Smooth muscle cell (in vitro differentiated cells): ENCODE results near the gene AK8. TPM values are rescaled to one million over a fixed set of nuclear protein-coding genes. Genes with fewer than 3 reads are reported as not detected.

ENCODE experiments used
- DNase-seq: peaks from one replicate; lab custom pipeline; 2025; ENCODE audit not compliant: unreplicated experiment; lab: John Stamatoyannopoulos, UW
- H2AFZ ChIP-seq: fragments of 200-600 bp; sonication (generic); 2 replicates; pipeline ENCODE4 v1.6.0; 2016; ENCODE audit warnings: antibody characterized with exemption, low read depth, mild to moderate bottlenecking
- H3F3A ChIP-seq: fragments of 200-600 bp; sonication (generic); 2 replicates; pipeline ENCODE4 v1.6.0; 2017; ENCODE audit warnings: antibody characterized with exemption, low read depth
- H3K27ac ChIP-seq: fragments of 200-600 bp; sonication (generic); 2 replicates; pipeline ENCODE4 v1.5.1; 2016; ENCODE audit warnings: low read depth, mild to moderate bottlenecking
- H3K27me3 ChIP-seq: fragments of 200-600 bp; sonication (generic); 2 replicates; pipeline ENCODE4 v1.6.1; 2016; ENCODE audit warnings: low read depth, mild to moderate bottlenecking
- H3K36me3 ChIP-seq: fragments of 200-600 bp; sonication (generic); 2 replicates; pipeline ENCODE4 v1.5.1; 2016; ENCODE audit warnings: low read depth
- H3K4me1 ChIP-seq: fragments of 200-600 bp; sonication (generic); 2 replicates; pipeline ENCODE4 v1.5.1; 2016; ENCODE audit warnings: low read depth
- H3K4me2 ChIP-seq: fragments of 200-600 bp; sonication (generic); 2 replicates; pipeline ENCODE4 v1.6.0; 2016; ENCODE audit warnings: mild to moderate bottlenecking
- H3K4me3 ChIP-seq: fragments of 200-600 bp; sonication (generic); 2 replicates; pipeline ENCODE4 v1.5.1; 2016; ENCODE audit warnings: mild to moderate bottlenecking
- H3K79me2 ChIP-seq: fragments of 200-600 bp; sonication (generic); 2 replicates; pipeline ENCODE4 v1.6.0; 2016; ENCODE audit warnings: low read depth, mild to moderate bottlenecking
- H3K9ac ChIP-seq: fragments of 200-600 bp; sonication (generic); 2 replicates; pipeline ENCODE4 v1.6.0; 2016; ENCODE audit warnings: low read depth
- H3K9me3 ChIP-seq: fragments of 200-600 bp; sonication (generic); replicated peaks from 2 replicates; pipeline ENCODE4 v1.5.1; 2016; ENCODE audit warnings: low read depth
- H4K20me1 ChIP-seq: fragments of 200-600 bp; sonication (generic); 2 replicates; pipeline ENCODE4 v1.6.0; 2016; ENCODE audit warnings: low read depth
- WGBS: methylation state at CpG from one replicate; pipeline ENCODE4 v1.1.7; 2016; ENCODE audit warnings: low lambda C conversion rate; 5-methylcytosine and 5-hydroxymethylcytosine counted together
- polyA plus RNA-seq: library from polyadenylated mRNA; unstranded; fragments of >200 nt; fragmentation: Nextera tagmentation; extraction: Ambion mirVana; gene quantifications from 2 replicates; pipeline ENCODE4 v1.2.1, GENCODE V29; 2016
- total RNA-seq: library from RNA; depleted of rRNA; stranded (reverse); fragments of >200 nt; gene quantifications from 2 replicates; pipeline ENCODE4 v1.2.3, GENCODE V29; 2014
- TF ChIP-seq, protein P1 (sequence below): fragments of 200-600 bp; sonication (generic); IDR thresholded peaks from 2 replicates; pipeline ENCODE4 v1.5.1; 2017; ENCODE audit warnings: borderline replicate concordance, mild to moderate bottlenecking, antibody characterized with exemption; ENCODE audit not compliant: insufficient read depth, poor library complexity, severe bottlenecking

The AK8 gene
- total and polyA plus RNA-seq, 2 experiments from 2014 or later = 0.67 to 1.4 TPM

- no peaks in the 10 kb centered on the region for H3K79me2 ChIP-seq
- H3K36me3 ChIP-seq = no peaks in the 10 kb centered on the region
- H2AFZ ChIP-seq = no peak overlapping the region
- no peak overlapping the region for H3K27ac ChIP-seq
- WGBS = 87% methylated on average over 13 of the region's 13 CpGs
- no peak overlapping the region for H3K9ac ChIP-seq
- H3K4me1 ChIP-seq = peaks cover 15% of the 10 kb centered on the region
- H3K4me3 ChIP-seq = no peak overlapping the region
- H3K27me3 ChIP-seq = peaks cover 31% of the 10 kb centered on the region
- no peaks in the 10 kb centered on the region for H3K9me3 ChIP-seq
- DNase-seq = no peak
- no peaks in the 10 kb centered on the region for H4K20me1 ChIP-seq
- TF ChIP-seq, protein P1, sequence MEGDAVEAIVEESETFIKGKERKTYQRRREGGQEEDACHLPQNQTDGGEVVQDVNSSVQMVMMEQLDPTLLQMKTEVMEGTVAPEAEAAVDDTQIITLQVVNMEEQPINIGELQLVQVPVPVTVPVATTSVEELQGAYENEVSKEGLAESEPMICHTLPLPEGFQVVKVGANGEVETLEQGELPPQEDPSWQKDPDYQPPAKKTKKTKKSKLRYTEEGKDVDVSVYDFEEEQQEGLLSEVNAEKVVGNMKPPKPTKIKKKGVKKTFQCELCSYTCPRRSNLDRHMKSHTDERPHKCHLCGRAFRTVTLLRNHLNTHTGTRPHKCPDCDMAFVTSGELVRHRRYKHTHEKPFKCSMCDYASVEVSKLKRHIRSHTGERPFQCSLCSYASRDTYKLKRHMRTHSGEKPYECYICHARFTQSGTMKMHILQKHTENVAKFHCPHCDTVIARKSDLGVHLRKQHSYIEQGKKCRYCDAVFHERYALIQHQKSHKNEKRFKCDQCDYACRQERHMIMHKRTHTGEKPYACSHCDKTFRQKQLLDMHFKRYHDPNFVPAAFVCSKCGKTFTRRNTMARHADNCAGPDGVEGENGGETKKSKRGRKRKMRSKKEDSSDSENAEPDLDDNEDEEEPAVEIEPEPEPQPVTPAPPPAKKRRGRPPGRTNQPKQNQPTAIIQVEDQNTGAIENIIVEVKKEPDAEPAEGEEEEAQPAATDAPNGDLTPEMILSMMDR = no peak
- H3K4me2 ChIP-seq = no peak overlapping the region
- no peaks in the 10 kb centered on the region for H3F3A ChIP-seq
These were observed 128.8 kb downstream of the AK8 start for GRCh38 chr9:132749306-132749705.

- H3K4me1 ChIP-seq = peaks cover 24% of the 10 kb centered on the region
- H3K36me3 ChIP-seq = no peaks in the 10 kb centered on the region
- TF ChIP-seq, protein P1 = no peak
- 60% methylated on average over 5 of the region's 5 CpGs for WGBS
- H3K79me2 ChIP-seq = no peaks in the 10 kb centered on the region
- H2AFZ ChIP-seq = no peak overlapping the region
- no peaks in the 10 kb centered on the region for H3K9me3 ChIP-seq
- H3K27me3 ChIP-seq = peaks cover 39% of the 10 kb centered on the region
- H3K4me3 ChIP-seq = no peak overlapping the region
- DNase-seq = no peak
- no peak overlapping the region for H3K4me2 ChIP-seq
- no peak overlapping the region for H3K27ac ChIP-seq
- no peaks in the 10 kb centered on the region for H4K20me1 ChIP-seq
- H3F3A ChIP-seq = no peaks in the 10 kb centered on the region
- no peak overlapping the region for H3K9ac ChIP-seq
These were observed 129.6 kb downstream of the AK8 start for GRCh38 chr9:132748450-132748849.

DNA sequence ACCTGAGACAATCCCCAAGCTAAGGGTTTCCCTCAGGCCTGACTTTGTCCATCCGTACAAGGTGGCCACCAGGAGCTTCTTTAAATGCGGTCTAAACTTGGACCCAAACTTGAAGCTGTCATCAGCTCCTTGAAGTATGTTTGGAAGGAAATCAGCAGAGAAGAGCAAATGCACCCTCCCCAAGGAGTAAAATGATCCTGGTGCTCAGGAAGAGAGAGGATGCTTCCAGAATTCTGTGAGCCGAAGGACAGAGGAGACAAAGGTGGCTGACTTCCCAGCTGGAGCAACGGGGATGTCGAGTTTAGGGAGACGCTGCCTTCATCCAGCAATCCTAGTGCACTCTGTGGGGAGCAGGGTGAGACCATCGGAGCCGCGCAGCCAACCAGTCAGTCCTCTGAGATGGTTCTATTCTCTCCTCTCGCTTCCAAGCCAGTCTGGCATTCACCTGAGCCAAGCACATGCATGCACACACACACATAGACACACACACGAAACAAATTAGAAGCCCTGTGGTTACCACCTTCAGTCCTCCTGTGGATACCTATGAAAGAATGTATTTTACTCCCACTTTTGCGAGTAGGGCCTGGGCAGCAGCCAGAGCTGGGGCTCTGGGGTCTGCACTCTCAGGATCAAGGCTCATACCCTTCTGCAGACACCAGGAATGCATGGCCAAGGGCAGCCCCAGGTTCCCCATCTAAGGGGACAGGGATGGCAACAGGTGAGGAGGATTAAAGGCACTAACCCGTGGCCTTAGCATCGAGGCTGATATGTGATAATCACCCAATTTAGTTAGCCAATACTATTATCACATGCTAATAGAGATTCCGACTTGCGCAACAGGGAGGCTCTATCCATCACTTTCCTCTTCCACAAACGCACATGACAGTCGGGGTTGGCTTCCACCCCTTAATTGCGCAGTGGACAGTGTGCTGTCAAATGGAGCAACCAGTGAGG is 132.1 kb downstream of the AK8 start:
- H3K4me1 ChIP-seq = peaks cover 24% of the 10 kb centered on the region
- H2AFZ ChIP-seq = no peak overlapping the region
- H3K27ac ChIP-seq = no peak overlapping the region
- H3K9ac ChIP-seq = no peak overlapping the region
- H3K27me3 ChIP-seq = peaks cover 63% of the 10 kb centered on the region
- no peaks in the 10 kb centered on the region for H3F3A ChIP-seq
- H3K36me3 ChIP-seq = no peaks in the 10 kb centered on the region
- DNase-seq = no peak
- H3K4me3 ChIP-seq = no peak overlapping the region
- H3K79me2 ChIP-seq = no peaks in the 10 kb centered on the region
- H3K4me2 ChIP-seq = no peak overlapping the region
- WGBS = 85% methylated on average over 19 of the region's 19 CpGs
- TF ChIP-seq, protein P1 = no peak
- H4K20me1 ChIP-seq = no peaks in the 10 kb centered on the region
- no peaks in the 10 kb centered on the region for H3K9me3 ChIP-seq
